Loucy (cell line): ENCODE results near the gene P4HA1.

ENCODE experiments used
- H2AFZ ChIP-seq: fragments of 200-600 bp; sonication (generic); 2 replicates; pipeline ENCODE4 v1.6.0; 2016; ENCODE audit warnings: antibody characterized with exemption, mild to moderate bottlenecking, low read length, moderate library complexity
- H3F3A ChIP-seq: fragments of 200-600 bp; 2 replicates; pipeline ENCODE4 v1.6.0; 2016; ENCODE audit warnings: antibody characterized with exemption, low read depth, mild to moderate bottlenecking
- H3K27me3 ChIP-seq: fragments of 200-600 bp; sonication (generic); 2 replicates; pipeline ENCODE4 v1.6.1; 2014; ENCODE audit warnings: low read length, mild to moderate bottlenecking; ENCODE audit not compliant: insufficient read depth, poor library complexity, severe bottlenecking
- H3K36me3 ChIP-seq: fragments of 200-600 bp; sonication (generic); 2 replicates; pipeline ENCODE4 v1.6.1; 2016; ENCODE audit warnings: low read length; ENCODE audit not compliant: insufficient read depth
- H3K4me1 ChIP-seq: fragments of 200-600 bp; sonication (generic); 2 replicates; pipeline ENCODE4 v1.5.1; 2014; ENCODE audit warnings: low read length, mild to moderate bottlenecking; ENCODE audit not compliant: insufficient read depth, poor library complexity, severe bottlenecking
- H3K4me2 ChIP-seq: fragments of 200-600 bp; sonication (generic); 2 replicates; pipeline ENCODE4 v1.6.0; 2014; ENCODE audit warnings: antibody characterized with exemption, low read length, low read depth, mild to moderate bottlenecking; ENCODE audit not compliant: poor library complexity, severe bottlenecking
- H3K4me3 ChIP-seq: fragments of 200-600 bp; sonication (generic); 2 replicates; pipeline ENCODE4 v1.5.1; 2014; ENCODE audit warnings: low read length, mild to moderate bottlenecking, mixed read lengths; ENCODE audit not compliant: poor library complexity, severe bottlenecking
- H3K79me2 ChIP-seq: fragments of 200-600 bp; sonication (generic); 2 replicates; pipeline ENCODE4 v1.6.1; 2014; ENCODE audit warnings: low read length; ENCODE audit not compliant: insufficient read depth
- H3K9ac ChIP-seq: fragments of 200-600 bp; sonication (generic); 2 replicates; pipeline ENCODE4 v1.6.0; 2014; ENCODE audit warnings: mild to moderate bottlenecking, low read depth, low read length, moderate library complexity; ENCODE audit not compliant: poor library complexity, severe bottlenecking
- H3K9me2 ChIP-seq: fragments of 200-600 bp; sonication (generic); replicated peaks from 2 replicates; pipeline ENCODE4 v1.6.1; 2016; ENCODE audit warnings: low read depth, low read length, mixed read lengths
- H3K9me3 ChIP-seq: fragments of 200-600 bp; sonication (generic); 2 replicates; pipeline ENCODE4 v1.6.1; 2014; ENCODE audit warnings: mild to moderate bottlenecking, antibody characterized with exemption, low read length, low read depth; ENCODE audit not compliant: insufficient read depth
- H4K20me1 ChIP-seq: fragments of 200-600 bp; sonication (generic); 2 replicates; pipeline ENCODE4 v1.6.0; 2014; ENCODE audit warnings: antibody characterized with exemption, low read length, mild to moderate bottlenecking; ENCODE audit not compliant: insufficient read depth, poor library complexity, severe bottlenecking
- CTCF ChIP-seq: fragments of 200-600 bp; sonication (generic); conservative IDR thresholded peaks from 2 replicates; pipeline ENCODE4 v1.5.1; 2014; ENCODE audit warnings: mild to moderate bottlenecking, antibody characterized with exemption, low read length
- EZH2phosphoT487 ChIP-seq: fragments of 200-600 bp; IDR thresholded peaks from 2 replicates; pipeline ENCODE4 v1.6.1; 2018; ENCODE audit warnings: antibody characterized with exemption, mild to moderate bottlenecking, moderate library complexity, borderline replicate concordance

The P4HA1 gene

GRCh38 chr10:73054286-73054685 lies 42.4 kb downstream of the P4HA1 start:
- no peak overlapping the region for H2AFZ ChIP-seq
- no peak for TF ChIP-seq CTCF
- no peak overlapping the region for H3K4me3 ChIP-seq
- no peaks in the 10 kb centered on the region for H3K9me2 ChIP-seq
- H3K9me3 ChIP-seq, result no peaks in the 10 kb centered on the region
- H3K36me3 ChIP-seq, result peaks cover 63% of the 10 kb centered on the region; the same call in 1 of the 2 replicates
- no peaks in the 10 kb centered on the region for H3K27me3 ChIP-seq
- no peak overlapping the region for H3K9ac ChIP-seq
- no peaks in the 10 kb centered on the region for H3K79me2 ChIP-seq
- H3K4me1 ChIP-seq, result no peaks in the 10 kb centered on the region
- H3F3A ChIP-seq, result no peaks in the 10 kb centered on the region
- H4K20me1 ChIP-seq, result no peaks in the 10 kb centered on the region
- H3K4me2 ChIP-seq, result no peak overlapping the region

GRCh38 chr10:73053275-73053674 lies 43.4 kb downstream of the P4HA1 start:
- Histone ChIP-seq H3K9me3 (no peaks in the 10 kb centered on the region), H3K9me2 (no peaks in the 10 kb centered on the region), H3K36me3 (peaks cover 65% of the 10 kb centered on the region; the same call in 1 of the 2 replicates), H4K20me1 (no peaks in the 10 kb centered on the region), H3F3A (no peaks in the 10 kb centered on the region), H3K4me3 (no peak overlapping the region), H2AFZ (no peak overlapping the region), H3K79me2 (no peaks in the 10 kb centered on the region), H3K27me3 (no peaks in the 10 kb centered on the region), H3K4me2 (no peak overlapping the region), H3K9ac (no peak overlapping the region), H3K4me1 (no peaks in the 10 kb centered on the region)
- TF ChIP-seq EZH2phosphoT487 (no peak), CTCF (no peak)

GRCh38 chr10:73044378-73045285 lies 52.0 kb downstream of the P4HA1 start:
- Histone ChIP-seq H3K79me2 (no peaks in the 10 kb centered on the region), H3K9me2 (no peaks in the 10 kb centered on the region), H3K4me1 (peaks cover 10% of the 10 kb centered on the region), H3K9ac (no peak overlapping the region), H3F3A (no peaks in the 10 kb centered on the region), H4K20me1 (no peaks in the 10 kb centered on the region), H2AFZ (no peak overlapping the region), H3K4me2 (peak overlapping the region; percentile 8), H3K9me3 (no peaks in the 10 kb centered on the region), H3K36me3 (peaks cover 74% of the 10 kb centered on the region; the same call in 1 of the 2 replicates), H3K27me3 (no peaks in the 10 kb centered on the region), H3K4me3 (no peak overlapping the region)
- TF ChIP-seq CTCF (no peak), EZH2phosphoT487 (no peak)
